ENCODE measurements around the gene EPHA3. TPM values are rescaled to one million over a fixed set of nuclear protein-coding genes. Genes with fewer than 3 reads are reported as not detected.
A peak's percentile ranks its signal among the peaks of the same experiment; 100 is the strongest.

The EPHA3 gene
- total RNA-seq, 1 experiment from 2014 or later = 21.5 TPM

GRCh38 chr3:89234620-89235019 is 127.2 kb downstream of the EPHA3 start:
- H3K27ac ChIP-seq (ENCODE audit: low read depth, low read length, poor library complexity, severe bottlenecking) = no peak overlapping the region

GRCh38 chr3:89238846-89239245 is 131.4 kb downstream of the EPHA3 start:
- TF ChIP-seq CTCF (conservative IDR thresholded peaks at IDR 0.05; ENCODE audit: low read depth, low read length) (no peak), EZH2 (IDR thresholded peaks at IDR 0.05; ENCODE audit: borderline replicate concordance, low read depth, low read length, poor library complexity, severe bottlenecking) (no peak)
- no peaks in the 10 kb centered on the region for H3K27me3 ChIP-seq (replicated peaks; ENCODE audit: insufficient read depth, low read depth, low read length, poor library complexity)
- no peaks in the 10 kb centered on the region for H3K36me3 ChIP-seq (ENCODE audit: insufficient read depth, low read length, poor library complexity, severe bottlenecking)
- peak; percentile 46 for DNase-seq (ENCODE audit: low spot score)
- POLR2A ChIA-PET (ENCODE audit: low non-redundant PET) = no interaction called here
- peaks cover 15% of the 10 kb centered on the region for H3K4me1 ChIP-seq (ENCODE audit: insufficient read depth, low read length, poor library complexity, severe bottlenecking)
- no TSS peak for BruUV-seq (replicated peaks)
- CTCF ChIA-PET = no interaction called here
- H3K4me3 ChIP-seq (ENCODE audit: low read depth, low read length, poor library complexity, severe bottlenecking) = no peak overlapping the region
- intact Hi-C loops (cut with micrococcal nuclease; ENCODE audit: unreplicated experiment) = no loop called here
- H3K9me3 ChIP-seq (ENCODE audit: low read depth, low read length, poor library complexity, severe bottlenecking) = no peaks in the 10 kb centered on the region
- H3K27ac ChIP-seq (ENCODE audit: low read depth, low read length, poor library complexity, severe bottlenecking) = no peak overlapping the region

More at GRCh38 chr3:89234620-89235019, 127.2 kb downstream of the EPHA3 start:
- CTCF ChIA-PET = no interaction called here
- Histone ChIP-seq H3K4me1 (ENCODE audit: insufficient read depth, low read length, poor library complexity, severe bottlenecking) (peaks cover 12% of the 10 kb centered on the region), H3K27me3 (replicated peaks; ENCODE audit: insufficient read depth, low read depth, low read length, poor library complexity) (no peaks in the 10 kb centered on the region), H3K36me3 (ENCODE audit: insufficient read depth, low read length, poor library complexity, severe bottlenecking) (no peaks in the 10 kb centered on the region), H3K9me3 (ENCODE audit: low read depth, low read length, poor library complexity, severe bottlenecking) (no peaks in the 10 kb centered on the region), H3K4me3 (ENCODE audit: low read depth, low read length, poor library complexity, severe bottlenecking) (no peak overlapping the region)
- no peak for DNase-seq (ENCODE audit: low spot score)
- intact Hi-C loops (cut with micrococcal nuclease; ENCODE audit: unreplicated experiment) = no loop called here
- no TSS peak for BruUV-seq (replicated peaks)
- POLR2A ChIA-PET (ENCODE audit: low non-redundant PET) = no interaction called here
- no peak for TF ChIP-seq CTCF (conservative IDR thresholded peaks at IDR 0.05; ENCODE audit: low read depth, low read length)
- TF ChIP-seq EZH2 (IDR thresholded peaks at IDR 0.05; ENCODE audit: borderline replicate concordance, low read depth, low read length, poor library complexity, severe bottlenecking) = no peak

GRCh38 chr3:89239774-89240173 is 132.4 kb downstream of the EPHA3 start:
- POLR2A ChIA-PET (ENCODE audit: low non-redundant PET) = no interaction called here
- intact Hi-C loops (cut with micrococcal nuclease; ENCODE audit: unreplicated experiment) = no loop called here
- peaks cover 15% of the 10 kb centered on the region for H3K4me1 ChIP-seq (ENCODE audit: insufficient read depth, low read length, poor library complexity, severe bottlenecking)
- BruUV-seq (replicated peaks) = no TSS peak
- CTCF ChIA-PET = no interaction called here
- no peak for DNase-seq (ENCODE audit: low spot score)
- TF ChIP-seq EZH2 (IDR thresholded peaks at IDR 0.05; ENCODE audit: borderline replicate concordance, low read depth, low read length, poor library complexity, severe bottlenecking) (no peak), CTCF (conservative IDR thresholded peaks at IDR 0.05; ENCODE audit: low read depth, low read length) (no peak)
- no peak overlapping the region for H3K4me3 ChIP-seq (ENCODE audit: low read depth, low read length, poor library complexity, severe bottlenecking)
- no peaks in the 10 kb centered on the region for H3K36me3 ChIP-seq (ENCODE audit: insufficient read depth, low read length, poor library complexity, severe bottlenecking)
- no peak overlapping the region for H3K27ac ChIP-seq (ENCODE audit: low read depth, low read length, poor library complexity, severe bottlenecking)
- no peaks in the 10 kb centered on the region for H3K9me3 ChIP-seq (ENCODE audit: low read depth, low read length, poor library complexity, severe bottlenecking)
- no peaks in the 10 kb centered on the region for H3K27me3 ChIP-seq (replicated peaks; ENCODE audit: insufficient read depth, low read depth, low read length, poor library complexity)

All from A673 (cell line).